Measurements from ENCODE around the gene U2AF1L4. TPM values are rescaled to one million over a fixed set of nuclear protein-coding genes. Genes with fewer than 3 reads are reported as not detected.

The U2AF1L4 gene
- total RNA-seq, 4 donors from 2014 or later: 12.6 to 20.0 (median 18.5) TPM

DNA sequence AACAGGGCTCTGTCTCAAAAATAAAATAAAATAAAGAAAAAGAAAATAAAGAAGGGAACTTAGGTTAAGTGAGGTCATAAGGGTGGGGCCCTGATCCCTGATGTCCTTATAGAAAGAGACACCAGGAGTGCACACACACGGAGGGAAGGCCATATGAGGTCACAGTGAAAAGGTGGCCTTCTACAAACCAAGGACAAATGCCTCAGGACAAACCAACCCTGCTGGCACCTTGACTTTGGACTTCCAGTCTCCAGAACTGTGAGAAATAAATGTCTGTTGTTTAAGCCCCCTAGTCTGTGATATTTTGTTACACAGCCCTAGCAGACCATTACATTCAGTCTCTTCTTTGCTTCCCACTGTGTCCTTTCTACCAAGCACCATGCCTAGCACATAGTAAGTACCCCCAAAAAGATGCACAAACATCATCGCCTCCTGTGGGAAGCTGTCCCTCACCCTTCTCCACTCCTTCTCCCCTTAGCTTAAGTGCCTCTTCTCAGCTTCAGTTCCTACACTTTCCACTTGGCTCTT is 49.3 kb downstream of the U2AF1L4 start:
- WGBS, 2 donors: 84 to 85% methylated on average over 2 of the region's 2 CpGs
- intact Hi-C loops (cut with DNase I; ENCODE audit: low total_unique reads): loop anchor here (10.0 kb wide), 1 partner anchor 239 kb away; the partner anchor contains the start of gene LRFN3
- no peak overlapping the region for H3K4me3 ChIP-seq (ENCODE audit: low read depth, poor library complexity, severe bottlenecking)
- TF ChIP-seq, protein P1, sequence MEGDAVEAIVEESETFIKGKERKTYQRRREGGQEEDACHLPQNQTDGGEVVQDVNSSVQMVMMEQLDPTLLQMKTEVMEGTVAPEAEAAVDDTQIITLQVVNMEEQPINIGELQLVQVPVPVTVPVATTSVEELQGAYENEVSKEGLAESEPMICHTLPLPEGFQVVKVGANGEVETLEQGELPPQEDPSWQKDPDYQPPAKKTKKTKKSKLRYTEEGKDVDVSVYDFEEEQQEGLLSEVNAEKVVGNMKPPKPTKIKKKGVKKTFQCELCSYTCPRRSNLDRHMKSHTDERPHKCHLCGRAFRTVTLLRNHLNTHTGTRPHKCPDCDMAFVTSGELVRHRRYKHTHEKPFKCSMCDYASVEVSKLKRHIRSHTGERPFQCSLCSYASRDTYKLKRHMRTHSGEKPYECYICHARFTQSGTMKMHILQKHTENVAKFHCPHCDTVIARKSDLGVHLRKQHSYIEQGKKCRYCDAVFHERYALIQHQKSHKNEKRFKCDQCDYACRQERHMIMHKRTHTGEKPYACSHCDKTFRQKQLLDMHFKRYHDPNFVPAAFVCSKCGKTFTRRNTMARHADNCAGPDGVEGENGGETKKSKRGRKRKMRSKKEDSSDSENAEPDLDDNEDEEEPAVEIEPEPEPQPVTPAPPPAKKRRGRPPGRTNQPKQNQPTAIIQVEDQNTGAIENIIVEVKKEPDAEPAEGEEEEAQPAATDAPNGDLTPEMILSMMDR (IDR thresholded peaks at IDR 0.05): no peak
- TF ChIP-seq POLR2A (IDR thresholded peaks at IDR 0.05): no peak
- no peak for DNase-seq (ENCODE audit: low spot score in 2 of 2)

DNA sequence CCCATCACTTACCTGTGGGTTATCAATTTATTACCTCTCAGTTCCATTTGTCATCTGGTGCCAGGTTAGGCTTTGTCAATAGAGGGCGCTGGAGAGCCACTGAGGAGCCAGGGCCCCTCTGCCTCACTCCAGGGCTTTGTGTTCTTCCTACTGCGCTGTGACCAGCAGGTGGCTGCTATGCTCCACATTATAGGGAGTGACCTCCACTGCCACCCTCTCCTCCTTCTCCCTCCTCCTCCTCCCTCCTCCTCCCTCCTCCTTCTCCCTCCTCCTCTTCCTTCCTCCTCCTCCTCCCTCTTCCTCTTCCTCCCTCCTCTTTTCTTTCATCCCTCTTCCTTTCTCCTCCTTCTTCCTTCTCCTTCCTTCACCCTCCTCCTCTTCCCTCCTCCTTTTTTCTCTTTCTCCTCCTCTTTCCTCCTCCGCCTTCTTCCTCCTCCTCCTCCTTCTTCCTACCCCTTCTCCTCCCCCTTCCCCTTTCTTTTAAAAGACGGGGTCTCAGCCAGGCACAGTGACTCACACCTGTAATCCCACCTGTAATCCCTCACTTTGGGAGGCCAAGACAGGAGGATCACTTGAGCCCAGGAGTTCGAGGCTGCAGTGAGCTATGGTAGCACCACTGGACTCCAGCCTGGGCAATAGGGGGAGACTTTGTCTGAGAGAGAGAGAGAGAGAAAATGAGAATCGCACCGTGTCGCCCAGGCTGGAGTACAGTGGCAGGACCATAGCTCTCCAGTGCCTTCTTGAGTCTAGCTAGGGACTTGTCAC is 51.2 kb downstream of the U2AF1L4 start:
- peak; percentile 72 to 96 for DNase-seq (ENCODE audit: low spot score in 2 of 2)
- intact Hi-C loops (cut with DNase I; ENCODE audit: low total_unique reads): loop anchor here (10.0 kb wide), 1 partner anchor 241 kb away; the partner anchor contains the start of gene LRFN3
- no peak overlapping the region for H3K4me3 ChIP-seq (ENCODE audit: low read depth, poor library complexity, severe bottlenecking)
- WGBS, 2 donors: 26 to 33% methylated on average over 8 of the region's 8 CpGs
- TF ChIP-seq, protein P1 (IDR thresholded peaks at IDR 0.05): peak in 2 of 3 donors; percentile 5 to 98
- no peak for TF ChIP-seq POLR2A (IDR thresholded peaks at IDR 0.05)

- 15 to 17% methylated on average over 8 of the region's 8 CpGs for WGBS, 2 donors
- no peak overlapping the region for H3K4me3 ChIP-seq (ENCODE audit: low read depth, poor library complexity, severe bottlenecking)
- TF ChIP-seq, protein P1 (IDR thresholded peaks at IDR 0.05): no peak
- no peak for TF ChIP-seq POLR2A (IDR thresholded peaks at IDR 0.05)
- no peak for DNase-seq (ENCODE audit: low spot score in 2 of 2)
- intact Hi-C loops (cut with DNase I; ENCODE audit: low total_unique reads): loop anchor here (10.0 kb wide), 1 partner anchor 241 kb away; the partner anchor contains the start of gene LRFN3
These were observed 51.8 kb downstream of the U2AF1L4 start for GRCh38 chr19:35693422-35693821.

Other genes with a start within 250 kb of the U2AF1L4 start
- gene DMKN, start 231.8 kb downstream of the U2AF1L4 start, total RNA-seq: 1,000 to 10,000 TPM; 5,221 to 8,616 (median 5,967) TPM
- 1,000 to 10,000 TPM; 1,839 to 3,070 (median 2,379) TPM for gene SBSN, start 217.1 kb downstream of the U2AF1L4 start, total RNA-seq
- 1 to 10 TPM; 6.0 to 7.3 (median 6.2) TPM for gene GAPDHS, start 212.0 kb downstream of the U2AF1L4 start, total RNA-seq
- gene TMEM147, start 199.8 kb downstream of the U2AF1L4 start, total RNA-seq: 100 to 1,000 TPM; 102 to 158 (median 130) TPM
- not detected for gene ATP4A, start 181.8 kb downstream of the U2AF1L4 start, total RNA-seq
- gene PMIS2, start 159.2 kb downstream of the U2AF1L4 start, total RNA-seq: not detected
- gene HAUS5, start 132.7 kb downstream of the U2AF1L4 start, total RNA-seq: 10 to 100 TPM in 3 of 4 donors, 1 to 10 TPM in 1; 8.9 to 15.7 (median 12.2) TPM
- 10 to 100 TPM; 64.1 to 82.4 (median 75.5) TPM for gene RBM42, start 116.4 kb downstream of the U2AF1L4 start, total RNA-seq
- 1 to 10 TPM in 3 of 4 donors, not detected in 1; 1.2 to 1.8 (median 1.6) TPM for gene ETV2, start 103.7 kb downstream of the U2AF1L4 start, total RNA-seq
- gene COX6B1, start 97.1 kb downstream of the U2AF1L4 start, total RNA-seq: 100 to 1,000 TPM; 266 to 629 (median 309) TPM
- gene UPK1A, start 78.9 kb downstream of the U2AF1L4 start, total RNA-seq: 10 to 100 TPM in 2 of 4 donors, 1 to 10 TPM in 2; 5.1 to 45.2 (median 16.5) TPM
- not detected for gene ZBTB32, start 40.9 kb downstream of the U2AF1L4 start, total RNA-seq
- gene KMT2B, start 27.4 kb downstream of the U2AF1L4 start, total RNA-seq: 10 to 100 TPM; 33.1 to 74.7 (median 42.0) TPM
- 10 to 100 TPM in 1 of 4 donors, 1 to 10 TPM in 3; 1.4 to 11.3 (median 5.1) TPM for gene IGFLR1, start 3.0 kb downstream of the U2AF1L4 start, total RNA-seq
- 10 to 100 TPM; 13.7 to 47.4 (median 30.8) TPM for gene PSENEN, start 233 bp upstream of the U2AF1L4 start, total RNA-seq
- 10 to 100 TPM in 2 of 4 donors, 1 to 10 TPM in 2; 4.7 to 15.0 (median 10.3) TPM for gene LIN37, start 3.2 kb upstream of the U2AF1L4 start, total RNA-seq
- 1 to 10 TPM; 2.5 to 9.4 (median 3.9) TPM for gene HSPB6, start 11.6 kb upstream of the U2AF1L4 start, total RNA-seq
- gene PROSER3, start 12.8 kb upstream of the U2AF1L4 start, total RNA-seq: 10 to 100 TPM in 3 of 4 donors, 1 to 10 TPM in 1; 9.2 to 20.4 (median 12.9) TPM
- gene ARHGAP33, start 30.1 kb upstream of the U2AF1L4 start, total RNA-seq: 10 to 100 TPM in 2 of 4 donors, 1 to 10 TPM in 2; 3.6 to 25.7 (median 13.8) TPM
- not detected for gene PRODH2, start 67.4 kb upstream of the U2AF1L4 start, total RNA-seq
- not detected for gene NPHS1, start 107.1 kb upstream of the U2AF1L4 start, total RNA-seq
- under 1 TPM in 1 of 4 donors, not detected in 3; 0.32 TPM for gene KIRREL2, start 111.5 kb upstream of the U2AF1L4 start, total RNA-seq
- 1 to 10 TPM; 1.6 to 5.6 (median 2.3) TPM for gene APLP1, start 123.2 kb upstream of the U2AF1L4 start, total RNA-seq
- 100 to 1,000 TPM in 1 of 4 donors, 10 to 100 TPM in 1, 1 to 10 TPM in 2; 5.9 to 476 (median 25.8) TPM for gene NFKBID, start 155.1 kb upstream of the U2AF1L4 start, total RNA-seq
- gene HCST, start 157.1 kb upstream of the U2AF1L4 start, total RNA-seq: 1 to 10 TPM in 2 of 4 donors, under 1 TPM in 1, not detected in 1; 0.79 to 8.4 (median 4.4) TPM
- 10 to 100 TPM; 25.7 to 29.9 (median 28.4) TPM for gene TYROBP, start 162.9 kb upstream of the U2AF1L4 start, total RNA-seq
- gene LRFN3, start 191.0 kb upstream of the U2AF1L4 start, total RNA-seq: 10 to 100 TPM in 3 of 4 donors, 1 to 10 TPM in 1; 6.8 to 17.9 (median 11.4) TPM
- gene SDHAF1, start 249.8 kb upstream of the U2AF1L4 start, total RNA-seq: 10 to 100 TPM; 51.6 to 83.8 (median 64.4) TPM